DOHH2 (cell line): Measurements from ENCODE around the gene GAK.

ENCODE experiments used
- H3F3A ChIP-seq: fragments of 200-600 bp; sonication (generic), shearing (Covaris generic); 2 replicates; pipeline ENCODE4 v1.6.0; 2016; ENCODE audit warnings: antibody characterized with exemption, mild to moderate bottlenecking; ENCODE audit not compliant: control insufficient read depth, insufficient read depth
- H3K27ac ChIP-seq: fragments of 200-600 bp; sonication (generic); 2 replicates; pipeline ENCODE4 v1.5.1; 2014; ENCODE audit warnings: low read depth, mild to moderate bottlenecking, low read length, moderate library complexity
- H3K27me3 ChIP-seq: fragments of 200-600 bp; sonication (generic); 2 replicates; pipeline ENCODE4 v1.6.1; 2014; ENCODE audit warnings: mild to moderate bottlenecking, low read length, mixed read lengths; ENCODE audit not compliant: control insufficient read depth
- H3K36me3 ChIP-seq: fragments of 200-600 bp; sonication (generic); 2 replicates; pipeline ENCODE4 v1.6.1; 2014; ENCODE audit warnings: mild to moderate bottlenecking, low read length, moderate library complexity, mixed read lengths; ENCODE audit not compliant: control insufficient read depth
- H3K4me1 ChIP-seq: fragments of 200-600 bp; sonication (generic); 2 replicates; pipeline ENCODE4 v1.6.1; 2014; ENCODE audit warnings: mild to moderate bottlenecking, low read length, mixed read lengths; ENCODE audit not compliant: control insufficient read depth
- H3K4me2 ChIP-seq: fragments of 200-600 bp; sonication (generic); 2 replicates; pipeline ENCODE4 v1.6.0; 2014; ENCODE audit warnings: mild to moderate bottlenecking, low read length, moderate library complexity
- H3K4me3 ChIP-seq: fragments of 200-600 bp; sonication (generic); 2 replicates; pipeline ENCODE4 v1.5.1; 2014; ENCODE audit warnings: mild to moderate bottlenecking, low read length, mixed read lengths
- H3K79me2 ChIP-seq: fragments of 200-600 bp; sonication (generic); 2 replicates; pipeline ENCODE4 v1.6.1; 2014; ENCODE audit warnings: mild to moderate bottlenecking, low read length, mixed read lengths; ENCODE audit not compliant: control insufficient read depth
- H3K9me2 ChIP-seq: fragments of 200-600 bp; sonication (generic); replicated peaks from 2 replicates; pipeline ENCODE4 v1.6.1; 2014; ENCODE audit warnings: mild to moderate bottlenecking, low read length, mixed read lengths; ENCODE audit not compliant: control insufficient read depth
- H3K9me3 ChIP-seq: fragments of 200-600 bp; sonication (generic); 2 replicates; pipeline ENCODE4 v1.6.1; 2014; ENCODE audit warnings: antibody characterized with exemption, low read length, mixed read lengths; ENCODE audit not compliant: control insufficient read depth, insufficient read depth
- H4K20me1 ChIP-seq: fragments of 200-600 bp; sonication (generic); 2 replicates; pipeline ENCODE4 v1.6.0; 2014; ENCODE audit warnings: low read depth, mild to moderate bottlenecking, antibody characterized with exemption, low read length, moderate library complexity; ENCODE audit not compliant: control insufficient read depth, insufficient read depth
- EZH2phosphoT487 ChIP-seq: fragments of 200-600 bp; sonication (generic); IDR thresholded peaks from 2 replicates; pipeline ENCODE4 v1.6.1; 2017; ENCODE audit warnings: borderline replicate concordance, mild to moderate bottlenecking, antibody characterized with exemption, low read length, moderate library complexity, mixed read lengths
- TF ChIP-seq, protein P1 (sequence below): fragments of 200-600 bp; sonication (generic); IDR thresholded peaks from one replicate; pipeline ENCODE4 v1.5.1; 2014; ENCODE audit warnings: antibody characterized with exemption, mild to moderate bottlenecking, low read depth, low read length; ENCODE audit not compliant: poor library complexity, severe bottlenecking

GAK gene

DNA sequence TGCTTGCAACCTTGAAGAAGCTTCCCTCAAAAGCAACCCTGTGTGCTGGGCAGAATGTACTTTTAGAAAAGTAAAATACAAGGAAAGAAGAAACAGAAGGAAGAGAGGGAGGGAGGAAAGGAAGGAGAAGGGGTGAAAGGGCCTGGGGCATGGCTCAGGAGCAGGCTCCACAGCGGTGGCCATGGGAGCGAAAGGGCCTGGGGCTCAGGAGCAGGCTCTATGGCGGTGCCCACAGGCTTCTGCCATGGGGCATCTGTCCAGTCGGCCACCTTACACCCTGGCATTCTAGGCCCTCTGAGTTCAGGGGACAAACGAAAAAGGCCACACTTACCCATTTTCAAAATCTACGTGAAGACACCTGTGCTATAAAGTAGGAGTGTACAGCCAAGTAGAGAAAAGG lies 31.4 kb downstream of the GAK start:
- H4K20me1 ChIP-seq, result no peaks in the 10 kb centered on the region
- peaks cover 5% of the 10 kb centered on the region; the same call in 1 of the 2 replicates for H3K36me3 ChIP-seq

DNA sequence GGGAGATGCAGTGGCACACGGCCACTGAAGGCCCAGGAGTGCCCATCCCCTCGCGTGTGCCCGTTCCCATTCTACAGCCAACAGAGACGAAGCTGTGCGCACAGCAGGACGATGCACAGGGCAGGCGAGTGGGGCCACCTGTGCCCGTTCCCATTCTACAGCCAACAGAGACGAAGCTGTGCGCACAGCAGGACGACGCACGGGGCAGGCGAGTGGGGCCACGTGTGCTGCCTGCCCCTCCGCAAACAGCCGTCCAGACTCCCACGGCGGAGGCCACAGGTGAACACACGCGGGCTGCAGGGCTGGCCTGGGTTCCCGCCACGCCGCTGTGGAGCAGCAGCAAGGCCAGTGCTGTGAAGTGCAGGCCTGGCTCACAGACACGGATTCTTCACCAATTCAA lies 32.0 kb downstream of the GAK start:
- H3K27me3 ChIP-seq, result no peaks in the 10 kb centered on the region
- no peaks in the 10 kb centered on the region for H3K9me2 ChIP-seq
- no peak overlapping the region for H3K4me3 ChIP-seq
- H3K4me1 ChIP-seq, result no peaks in the 10 kb centered on the region
- H3K9me3 ChIP-seq, result no peaks in the 10 kb centered on the region
- no peak for TF ChIP-seq EZH2phosphoT487
- TF ChIP-seq, protein P1, sequence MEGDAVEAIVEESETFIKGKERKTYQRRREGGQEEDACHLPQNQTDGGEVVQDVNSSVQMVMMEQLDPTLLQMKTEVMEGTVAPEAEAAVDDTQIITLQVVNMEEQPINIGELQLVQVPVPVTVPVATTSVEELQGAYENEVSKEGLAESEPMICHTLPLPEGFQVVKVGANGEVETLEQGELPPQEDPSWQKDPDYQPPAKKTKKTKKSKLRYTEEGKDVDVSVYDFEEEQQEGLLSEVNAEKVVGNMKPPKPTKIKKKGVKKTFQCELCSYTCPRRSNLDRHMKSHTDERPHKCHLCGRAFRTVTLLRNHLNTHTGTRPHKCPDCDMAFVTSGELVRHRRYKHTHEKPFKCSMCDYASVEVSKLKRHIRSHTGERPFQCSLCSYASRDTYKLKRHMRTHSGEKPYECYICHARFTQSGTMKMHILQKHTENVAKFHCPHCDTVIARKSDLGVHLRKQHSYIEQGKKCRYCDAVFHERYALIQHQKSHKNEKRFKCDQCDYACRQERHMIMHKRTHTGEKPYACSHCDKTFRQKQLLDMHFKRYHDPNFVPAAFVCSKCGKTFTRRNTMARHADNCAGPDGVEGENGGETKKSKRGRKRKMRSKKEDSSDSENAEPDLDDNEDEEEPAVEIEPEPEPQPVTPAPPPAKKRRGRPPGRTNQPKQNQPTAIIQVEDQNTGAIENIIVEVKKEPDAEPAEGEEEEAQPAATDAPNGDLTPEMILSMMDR, result no peak
- no peaks in the 10 kb centered on the region for H4K20me1 ChIP-seq
- peaks cover 3% of the 10 kb centered on the region; the same call in 1 of the 2 replicates for H3K36me3 ChIP-seq
- H3F3A ChIP-seq, result no peaks in the 10 kb centered on the region
- no peak overlapping the region for H3K27ac ChIP-seq
- H3K4me2 ChIP-seq, result no peak overlapping the region
- no peaks in the 10 kb centered on the region for H3K79me2 ChIP-seq

More for the DNA sequence above, 31.4 kb downstream of the GAK start:
- no peak overlapping the region for H3K27ac ChIP-seq
- H3K9me2 ChIP-seq, result no peaks in the 10 kb centered on the region
- H3K4me1 ChIP-seq, result no peaks in the 10 kb centered on the region
- peaks cover 5% of the 10 kb centered on the region; the same call in 1 of the 2 replicates for H3K9me3 ChIP-seq
- TF ChIP-seq EZH2phosphoT487, result no peak
- TF ChIP-seq, protein P1, result no peak
- H3K4me2 ChIP-seq, result no peak overlapping the region
- no peaks in the 10 kb centered on the region for H3K79me2 ChIP-seq
- H3F3A ChIP-seq, result 0 out of 2 replicates have a peak, but pooled peaks cover 3% of the 10 kb centered on the region
- H3K4me3 ChIP-seq, result no peak overlapping the region
- H3K27me3 ChIP-seq, result no peaks in the 10 kb centered on the region

DNA sequence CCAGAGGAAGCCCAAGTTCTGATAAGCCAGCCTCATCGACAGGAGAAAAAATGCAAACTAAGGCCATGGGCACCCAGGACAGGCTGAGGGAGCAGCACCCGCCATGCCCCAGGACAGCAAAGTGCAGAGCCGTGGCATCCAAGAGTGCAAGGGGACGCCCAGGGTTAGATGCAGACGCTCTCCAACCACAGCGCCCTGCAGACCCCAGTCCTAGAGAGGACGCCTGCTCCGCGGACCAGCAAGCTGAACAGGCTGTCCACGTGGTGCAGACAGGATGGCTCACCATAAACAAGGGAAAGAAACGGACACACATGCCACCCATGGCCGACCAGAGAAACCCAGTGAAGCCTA lies 32.6 kb downstream of the GAK start:
- peaks cover 3% of the 10 kb centered on the region; the same call in 1 of the 2 replicates for H3K36me3 ChIP-seq
- no peaks in the 10 kb centered on the region for H3K9me3 ChIP-seq
- H3K4me1 ChIP-seq, result no peaks in the 10 kb centered on the region
- no peaks in the 10 kb centered on the region for H3K9me2 ChIP-seq
- TF ChIP-seq, protein P1, result no peak
- TF ChIP-seq EZH2phosphoT487, result no peak
- H3F3A ChIP-seq, result no peaks in the 10 kb centered on the region
- no peak overlapping the region for H3K27ac ChIP-seq
- no peak overlapping the region for H3K4me3 ChIP-seq
- no peaks in the 10 kb centered on the region for H3K27me3 ChIP-seq
- H4K20me1 ChIP-seq, result no peaks in the 10 kb centered on the region
- no peak overlapping the region for H3K4me2 ChIP-seq
- H3K79me2 ChIP-seq, result no peaks in the 10 kb centered on the region
